Measurements from ENCODE around the gene C10orf71.
A peak's percentile ranks its signal among the peaks of the same experiment; 100 is the strongest.

Gene C10orf71

GRCh38 chr10:49351669-49352068 is 52.7 kb downstream of the C10orf71 start:
- TF ChIP-seq, protein P1, sequence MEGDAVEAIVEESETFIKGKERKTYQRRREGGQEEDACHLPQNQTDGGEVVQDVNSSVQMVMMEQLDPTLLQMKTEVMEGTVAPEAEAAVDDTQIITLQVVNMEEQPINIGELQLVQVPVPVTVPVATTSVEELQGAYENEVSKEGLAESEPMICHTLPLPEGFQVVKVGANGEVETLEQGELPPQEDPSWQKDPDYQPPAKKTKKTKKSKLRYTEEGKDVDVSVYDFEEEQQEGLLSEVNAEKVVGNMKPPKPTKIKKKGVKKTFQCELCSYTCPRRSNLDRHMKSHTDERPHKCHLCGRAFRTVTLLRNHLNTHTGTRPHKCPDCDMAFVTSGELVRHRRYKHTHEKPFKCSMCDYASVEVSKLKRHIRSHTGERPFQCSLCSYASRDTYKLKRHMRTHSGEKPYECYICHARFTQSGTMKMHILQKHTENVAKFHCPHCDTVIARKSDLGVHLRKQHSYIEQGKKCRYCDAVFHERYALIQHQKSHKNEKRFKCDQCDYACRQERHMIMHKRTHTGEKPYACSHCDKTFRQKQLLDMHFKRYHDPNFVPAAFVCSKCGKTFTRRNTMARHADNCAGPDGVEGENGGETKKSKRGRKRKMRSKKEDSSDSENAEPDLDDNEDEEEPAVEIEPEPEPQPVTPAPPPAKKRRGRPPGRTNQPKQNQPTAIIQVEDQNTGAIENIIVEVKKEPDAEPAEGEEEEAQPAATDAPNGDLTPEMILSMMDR (IDR thresholded peaks at IDR 0.05): no peak
- peak; percentile 11 for DNase-seq (ENCODE audit: low spot score)
- no peak overlapping the region for H3K4me3 ChIP-seq
- H3K27ac ChIP-seq: no peak overlapping the region

GRCh38 chr10:49352323-49352722 is 53.4 kb downstream of the C10orf71 start:
- Histone ChIP-seq H3K27ac (no peak overlapping the region), H3K4me3 (no peak overlapping the region)
- TF ChIP-seq, protein P1 (IDR thresholded peaks at IDR 0.05): no peak
- peak; percentile 58 for DNase-seq (ENCODE audit: low spot score)

- no peak overlapping the region for H3K27ac ChIP-seq
- TF ChIP-seq, protein P1 (IDR thresholded peaks at IDR 0.05): no peak
- peak; percentile 8 for DNase-seq (ENCODE audit: low spot score)
Measured at GRCh38 chr10:49353026-49353894, 54.3 kb downstream of the C10orf71 start.

GRCh38 chr10:49353895-49354566 is 55.1 kb downstream of the C10orf71 start:
- TF ChIP-seq, protein P1 (IDR thresholded peaks at IDR 0.05): no peak
- DNase-seq (ENCODE audit: low spot score): no peak
- no peak overlapping the region for H3K4me3 ChIP-seq

More at GRCh38 chr10:49353026-49353894, 54.3 kb downstream of the C10orf71 start:
- H3K4me3 ChIP-seq: no peak overlapping the region

GRCh38 chr10:49354593-49354992 is 55.6 kb downstream of the C10orf71 start:
- TF ChIP-seq, protein P1 (IDR thresholded peaks at IDR 0.05): no peak
- H3K27ac ChIP-seq: no peak overlapping the region
- H3K4me3 ChIP-seq: no peak overlapping the region
- no peak for DNase-seq (ENCODE audit: low spot score)

More at GRCh38 chr10:49353895-49354566, 55.1 kb downstream of the C10orf71 start:
- H3K27ac ChIP-seq: no peak overlapping the region

- TF ChIP-seq, protein P1 (IDR thresholded peaks at IDR 0.05): no peak
- Histone ChIP-seq H3K4me3 (no peak overlapping the region), H3K27ac (no peak overlapping the region)
- DNase-seq (ENCODE audit: low spot score): no peak
Measured at GRCh38 chr10:49355221-49355620, 56.3 kb downstream of the C10orf71 start.

Data from coronary artery (tissue), 2 donors.